SK-N-SH (cell line): ENCODE measurements around the gene ZNF287. TPM values are rescaled to one million over a fixed set of nuclear protein-coding genes. Genes with fewer than 3 reads are reported as not detected.

Experiments
- CTCF ChIA-PET: fragments of 300-600, 350-600 bp; formaldehyde crosslinking; extraction: SDS; loops from one replicate; lab custom pipeline; 2021; lab: Yijun Ruan, JAX
- POLR2A ChIA-PET: fragments of 350-600 bp; sonication (Branson Sonifier 250); formaldehyde crosslinking; extraction: SDS; loops from one replicate; lab custom pipeline; 2020; ENCODE audit warnings: antibody characterized with exemption, inconsistent platforms; lab: Yijun Ruan, JAX
- DNase-seq: peaks from one replicate; pipeline ENCODE4 v3.0.0; 2012
- H2AFZ ChIP-seq: fragments of 200-600 bp; sonication (generic); 2 replicates; pipeline ENCODE4 v1.8.1; 2016; ENCODE audit warnings: antibody characterized with exemption, mild to moderate bottlenecking, low read depth
- H3F3A ChIP-seq: fragments of 200-600 bp; sonication (generic); replicated peaks from 2 replicates; pipeline ENCODE3; 2016; ENCODE audit warnings: antibody characterized with exemption, mild to moderate bottlenecking; ENCODE audit not compliant: insufficient read depth
- H3K27ac ChIP-seq, 2 experiments: fragments of 200-500 bp in 1 of 2; fragments of 200-600 bp in 1 of 2; sonication (Bioruptor generic) in 1 of 2; sonication (generic), shearing (Covaris generic) in 1 of 2; 2 replicates each; pipeline versions ENCODE4 v1.5.1 to v1.6.1; 2014 to 2016; ENCODE audit warnings: low read depth in 2 of 2, inconsistent platforms in 1 of 2, low read length in 1 of 2, mild to moderate bottlenecking in 1 of 2, mixed read lengths in 1 of 2
- H3K27me3 ChIP-seq: fragments of 200-600 bp; sonication (generic), shearing (Covaris generic); 2 replicates; pipeline ENCODE4 v1.6.1; 2016; ENCODE audit warnings: mixed run types; ENCODE audit not compliant: insufficient read depth
- H3K36me3 ChIP-seq, 2 experiments: fragments of 200-500 bp in 1 of 2; fragments of 200-600 bp in 1 of 2; sonication (Bioruptor generic) in 1 of 2; sonication (generic) in 1 of 2; replicated peaks in 1 of 2; 2 replicates each; pipeline versions ENCODE3 to v1.5.1; 2014 to 2016; ENCODE audit warnings: low read length in 1 of 2, mild to moderate bottlenecking in 1 of 2; ENCODE audit not compliant: insufficient read depth in 2 of 2, control insufficient read depth in 1 of 2
- H3K4me1 ChIP-seq, 2 experiments: fragments of 200-500 bp in 1 of 2; fragments of 200-600 bp in 1 of 2; sonication (Bioruptor generic) in 1 of 2; sonication (generic), shearing (Covaris generic) in 1 of 2; 2 replicates each; pipeline versions ENCODE4 v1.5.1 to v1.6.1; 2014 to 2016; ENCODE audit warnings: low read depth in 1 of 2, low read length in 1 of 2, mixed run types in 1 of 2; ENCODE audit not compliant: insufficient read depth in 2 of 2, control insufficient read depth in 1 of 2
- H3K4me2 ChIP-seq: fragments of 200-600 bp; sonication (generic), shearing (Covaris generic); 2 replicates; pipeline ENCODE4 v1.6.1; 2017; ENCODE audit warnings: mixed run types
- H3K4me3 ChIP-seq, 2 experiments: fragments of 200-500 bp in 1 of 2; fragments of 200-600 bp in 1 of 2; sonication (Bioruptor generic) in 1 of 2; sonication (generic), shearing (Covaris generic) in 1 of 2; 2 replicates each; pipeline versions ENCODE4 v1.5.1 to v1.8.1; 2014 to 2016; ENCODE audit warnings: low read depth in 2 of 2, inconsistent platforms in 1 of 2, low read length in 1 of 2, mild to moderate bottlenecking in 1 of 2, mixed read lengths in 1 of 2, moderate library complexity in 1 of 2
- H3K79me2 ChIP-seq: fragments of 200-600 bp; sonication (generic); 2 replicates; pipeline ENCODE4 v1.8.1; 2017; ENCODE audit warnings: mild to moderate bottlenecking; ENCODE audit not compliant: insufficient read depth
- H3K9ac ChIP-seq: fragments of 200-600 bp; sonication (generic); 2 replicates; pipeline ENCODE4 v1.6.1; 2017; ENCODE audit warnings: mixed run types
- H3K9me2 ChIP-seq: fragments of 200-600 bp; sonication (generic); 2 replicates; pipeline ENCODE4 v1.6.1; 2017; ENCODE audit warnings: mixed run types
- H3K9me3 ChIP-seq: fragments of 200-600 bp; sonication (generic); 2 replicates; pipeline ENCODE4 v1.6.1; 2017; ENCODE audit warnings: mixed run types, mild to moderate bottlenecking, moderate library complexity
- H4K20me1 ChIP-seq: fragments of 200-600 bp; sonication (generic); 2 replicates; pipeline ENCODE4 v1.6.1; 2017; ENCODE audit warnings: mild to moderate bottlenecking, mixed run types; ENCODE audit not compliant: insufficient read depth
- CHD2 ChIP-seq: fragments of 150-350 bp; IDR thresholded peaks from 2 replicates; pipeline ENCODE4 v1.6.1; 2018; ENCODE audit warnings: low read length; ENCODE audit not compliant: partially characterized antibody
- EP300 ChIP-seq, 2 experiments: IDR thresholded peaks; 2 replicates each; pipeline versions ENCODE4 v1.4.0 to v1.6.1; 2012; ENCODE audit warnings: borderline replicate concordance in 1 of 2, low read depth in 1 of 2, low read length in 1 of 2
- EZH2phosphoT487 ChIP-seq: fragments of 200-600 bp; sonication (generic); IDR thresholded peaks from 2 replicates; pipeline ENCODE4 v1.6.1; 2017; ENCODE audit warnings: low read depth, mixed run types, mild to moderate bottlenecking, antibody characterized with exemption, moderate library complexity, borderline replicate concordance
- FOSL2 ChIP-seq: IDR thresholded peaks from 2 replicates; pipeline ENCODE4 v1.4.0; 2012; ENCODE audit warnings: low read depth, mild to moderate bottlenecking, moderate library complexity, borderline replicate concordance
- FOXJ3 ChIP-seq: sonication (generic); formaldehyde crosslinking; IDR thresholded peaks from 2 replicates; pipeline ENCODE4 v1.5.1; 2020; ENCODE audit warnings: mild to moderate bottlenecking, missing genetic modification reagents
- FOXM1 ChIP-seq: IDR thresholded peaks from 2 replicates; pipeline ENCODE4 v1.4.0; 2012; ENCODE audit warnings: low read depth, mild to moderate bottlenecking
- GATA2 ChIP-seq: sonication (generic); formaldehyde crosslinking; IDR thresholded peaks from 2 replicates; pipeline ENCODE4 v1.5.0; 2020; ENCODE audit warnings: mild to moderate bottlenecking, missing genetic modification reagents
- JUND ChIP-seq: IDR thresholded peaks from 2 replicates; pipeline ENCODE4 v1.4.0; 2012
- MXI1 ChIP-seq: IDR thresholded peaks from 2 replicates; pipeline ENCODE4 v1.6.1; 2012; ENCODE audit warnings: mild to moderate bottlenecking, low read depth, low read length, improper control_type of control experiment
- NFIC ChIP-seq: IDR thresholded peaks from 2 replicates; pipeline ENCODE4 v1.4.0; 2012; ENCODE audit warnings: borderline replicate concordance
- NRF1 ChIP-seq: IDR thresholded peaks from 2 replicates; pipeline ENCODE4 v1.6.1; 2012; ENCODE audit warnings: low read depth, mild to moderate bottlenecking, low read length
- PBX3 ChIP-seq: IDR thresholded peaks from 2 replicates; pipeline ENCODE4; 2012
- RAD21 ChIP-seq: IDR thresholded peaks from 2 replicates; pipeline ENCODE4 v1.6.1; 2012; ENCODE audit warnings: mild to moderate bottlenecking, low read length
- RCOR1 ChIP-seq: fragments of 150-350 bp; IDR thresholded peaks from 2 replicates; pipeline ENCODE4 v1.6.1; 2017; ENCODE audit warnings: antibody characterized with exemption, low read length
- RFX5 ChIP-seq: IDR thresholded peaks from 2 replicates; pipeline ENCODE4 v1.6.1; 2012; ENCODE audit warnings: mild to moderate bottlenecking, improper control_type of control experiment, low read length
- RXRA ChIP-seq: IDR thresholded peaks from 2 replicates; pipeline ENCODE4 v1.4.0; 2012; ENCODE audit warnings: low read depth, mild to moderate bottlenecking, borderline replicate concordance
- SIN3A ChIP-seq: IDR thresholded peaks from 2 replicates; pipeline ENCODE4 v1.6.1; 2012; ENCODE audit warnings: low read depth, mild to moderate bottlenecking, low read length, moderate library complexity, borderline replicate concordance
- SMC3 ChIP-seq: IDR thresholded peaks from 2 replicates; pipeline ENCODE4 v1.6.1; 2012; ENCODE audit warnings: low read depth, low read length, improper control_type of control experiment
- TAF1 ChIP-seq: IDR thresholded peaks from 2 replicates; pipeline ENCODE4 v1.6.1; 2012; ENCODE audit warnings: low read depth, mild to moderate bottlenecking, low read length, moderate library complexity, borderline replicate concordance
- TCF12 ChIP-seq: IDR thresholded peaks from 2 replicates; pipeline ENCODE4 v1.4.0; 2012
- WGBS: methylation state at CpG from one replicate; pipeline ENCODE4 v1.1.6; 2017; ENCODE audit warnings: low lambda C conversion rate; 5-methylcytosine and 5-hydroxymethylcytosine counted together
- polyA plus RNA-seq, 3 experiments: library from polyadenylated mRNA; depleted of rRNA; stranded (reverse); fragments of >200 nt; gene quantifications; 2 replicates each; pipeline ENCODE4 v1.2.3, GENCODE V29; 2012
- TF ChIP-seq, protein P1 (sequence below): fragments of 200-600 bp; sonication (generic); IDR thresholded peaks from 2 replicates; pipeline ENCODE4 v1.6.1; 2017; ENCODE audit warnings: antibody characterized with exemption, mild to moderate bottlenecking, moderate library complexity
- TF ChIP-seq, protein P2 (sequence below): fragments of 150-350 bp; IDR thresholded peaks from 2 replicates; pipeline ENCODE4 v1.6.1; 2016; ENCODE audit warnings: mild to moderate bottlenecking, low read depth, low read length
- TF ChIP-seq, protein P3 (sequence below): IDR thresholded peaks from 2 replicates; pipeline ENCODE4 v1.4.0; 2012; ENCODE audit warnings: low read depth

The ZNF287 gene
- polyA plus RNA-seq, 1 of the 3 experiments (the other 2 are of a cell fraction): 6.1 TPM

GRCh38 chr17:16589097-16589969 lies 20.3 kb upstream of the ZNF287 start:
- Histone ChIP-seq H3K27ac (peak overlapping the region in 1 of 2 experiments; percentile 8; a peak in 1 of 4 replicates), H3K9me3 (no peaks in the 10 kb centered on the region), H3K4me2 (peak overlapping the region; percentile 82), H3K36me3 (no peaks in the 10 kb centered on the region), H3K79me2 (no peaks in the 10 kb centered on the region), H3K9ac (peak overlapping the region; percentile 33; the same call in 1 of the 2 replicates), H3F3A (no peaks in the 10 kb centered on the region), H4K20me1 (no peaks in the 10 kb centered on the region), H3K27me3 (no peaks in the 10 kb centered on the region; the same call in 1 of the 2 replicates), H3K9me2 (no peaks in the 10 kb centered on the region), H2AFZ (peak overlapping the region; percentile 81), H3K4me3 (peak overlapping the region; percentile 61 to 69), H3K4me1 (no peaks in the 10 kb centered on the region; a peak in 1 of 4 replicates)
- TF ChIP-seq EZH2phosphoT487 (no peak), TCF12 (no peak), RCOR1 (no peak), SIN3A (no peak), NRF1 (peak; percentile 75), GATA2 (CRISPR knock-in tag) (no peak), NFIC (no peak), JUND (no peak), SMC3 (peak; percentile 77), EP300 (IDR thresholded peaks at IDR 0.05; ENCODE audit: borderline replicate concordance in 1 of 2, low read depth in 1 of 2, low read length in 1 of 2) (no peak), TAF1 (no peak), RAD21 (peak; percentile 69), CHD2 (no peak), FOXJ3 (no peak), RFX5 (0 out of 2 replicates have a peak, but pooled peaks have one; percentile 35), MXI1 (peak; percentile 45; the same call in 1 of the 2 replicates), FOSL2 (no peak), RXRA (no peak), PBX3 (no peak), FOXM1 (no peak)
- TF ChIP-seq, protein P1, sequence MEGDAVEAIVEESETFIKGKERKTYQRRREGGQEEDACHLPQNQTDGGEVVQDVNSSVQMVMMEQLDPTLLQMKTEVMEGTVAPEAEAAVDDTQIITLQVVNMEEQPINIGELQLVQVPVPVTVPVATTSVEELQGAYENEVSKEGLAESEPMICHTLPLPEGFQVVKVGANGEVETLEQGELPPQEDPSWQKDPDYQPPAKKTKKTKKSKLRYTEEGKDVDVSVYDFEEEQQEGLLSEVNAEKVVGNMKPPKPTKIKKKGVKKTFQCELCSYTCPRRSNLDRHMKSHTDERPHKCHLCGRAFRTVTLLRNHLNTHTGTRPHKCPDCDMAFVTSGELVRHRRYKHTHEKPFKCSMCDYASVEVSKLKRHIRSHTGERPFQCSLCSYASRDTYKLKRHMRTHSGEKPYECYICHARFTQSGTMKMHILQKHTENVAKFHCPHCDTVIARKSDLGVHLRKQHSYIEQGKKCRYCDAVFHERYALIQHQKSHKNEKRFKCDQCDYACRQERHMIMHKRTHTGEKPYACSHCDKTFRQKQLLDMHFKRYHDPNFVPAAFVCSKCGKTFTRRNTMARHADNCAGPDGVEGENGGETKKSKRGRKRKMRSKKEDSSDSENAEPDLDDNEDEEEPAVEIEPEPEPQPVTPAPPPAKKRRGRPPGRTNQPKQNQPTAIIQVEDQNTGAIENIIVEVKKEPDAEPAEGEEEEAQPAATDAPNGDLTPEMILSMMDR: peak; percentile 97
- TF ChIP-seq, protein P2, sequence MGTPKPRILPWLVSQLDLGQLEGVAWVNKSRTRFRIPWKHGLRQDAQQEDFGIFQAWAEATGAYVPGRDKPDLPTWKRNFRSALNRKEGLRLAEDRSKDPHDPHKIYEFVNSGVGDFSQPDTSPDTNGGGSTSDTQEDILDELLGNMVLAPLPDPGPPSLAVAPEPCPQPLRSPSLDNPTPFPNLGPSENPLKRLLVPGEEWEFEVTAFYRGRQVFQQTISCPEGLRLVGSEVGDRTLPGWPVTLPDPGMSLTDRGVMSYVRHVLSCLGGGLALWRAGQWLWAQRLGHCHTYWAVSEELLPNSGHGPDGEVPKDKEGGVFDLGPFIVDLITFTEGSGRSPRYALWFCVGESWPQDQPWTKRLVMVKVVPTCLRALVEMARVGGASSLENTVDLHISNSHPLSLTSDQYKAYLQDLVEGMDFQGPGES: no peak
- TF ChIP-seq, protein P3, sequence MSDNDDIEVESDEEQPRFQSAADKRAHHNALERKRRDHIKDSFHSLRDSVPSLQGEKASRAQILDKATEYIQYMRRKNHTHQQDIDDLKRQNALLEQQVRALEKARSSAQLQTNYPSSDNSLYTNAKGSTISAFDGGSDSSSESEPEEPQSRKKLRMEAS: no peak; the same call in none of the 2 replicates
- ChIA-PET CTCF (interaction anchor here (0.5 to 3.9 kb wide), 30 partner anchors 9 to 726 kb away, joined by 3 to 21 read pairs (median 4); partner anchors contain the start of genes CCDC144A and ZNF287), POLR2A (interaction anchor here (0.8 kb wide), 1 partner anchor 209 kb away, joined by 3 read pairs; the partner anchor contains the start of gene UBB)
- peak; percentile 95 for DNase-seq
- WGBS: 12% methylated on average over 19 of the region's 53 CpGs
